Heart left ventricle (tissue), 16 donors: ENCODE data around the gene STRBP. TPM values are rescaled to one million over a fixed set of nuclear protein-coding genes. Genes with fewer than 3 reads are reported as not detected.

Experiments used
- ATAC-seq, 4 donors: fragments of 200-7000 bp; cut with Tn5 transposase; one replicate each; pipeline ENCODE4 v1.9.1; 2020 to 2022; ENCODE audit warnings: moderate library complexity in 4 of 4, mild to moderate bottlenecking in 3 of 4, moderate number of reproducible peaks in 1 of 4
- DNase-seq, 5 donors: peaks; one replicate each; pipeline ENCODE4 v3.0.0-alpha.2; 2020
- H3K27ac ChIP-seq, 12 donors: fragments of 200-600 bp; sonication (generic) in 4 of 12; one replicate each; pipeline versions ENCODE4 v1.5.0 to v1.8.0; 2016 to 2022; ENCODE audit warnings: mild to moderate bottlenecking in 2 of 12
- H3K27me3 ChIP-seq, 9 donors: fragments of 200-600 bp; sonication (generic) in 2 of 9; one replicate each; pipeline versions ENCODE4 v1.5.1 to v1.8.0; 2016 to 2022; ENCODE audit warnings: mild to moderate bottlenecking in 3 of 9
- H3K36me3 ChIP-seq, 9 donors: fragments of 200-600 bp; sonication (generic) in 2 of 9; one replicate each; pipeline versions ENCODE4 v1.5.0 to v1.8.0; 2018 to 2022; ENCODE audit warnings: mild to moderate bottlenecking in 2 of 9
- H3K4me1 ChIP-seq, 12 donors: fragments of 200-600 bp; sonication (generic) in 4 of 12; one replicate each; pipeline versions ENCODE4 v1.5.0 to v1.8.0; 2016 to 2022; ENCODE audit warnings: mild to moderate bottlenecking in 3 of 12
- H3K4me3 ChIP-seq, 12 donors: fragments of 200-600 bp; sonication (generic) in 4 of 12; one replicate each; pipeline versions ENCODE4 v1.5.0 to v1.8.0; 2017 to 2022; ENCODE audit warnings: mild to moderate bottlenecking in 9 of 12, moderate library complexity in 4 of 12
- H3K9me3 ChIP-seq, 12 donors: fragments of 200-600 bp; sonication (generic) in 4 of 12; one replicate each; pipeline versions ENCODE4 v1.5.0 to v1.8.0; 2016 to 2022; ENCODE audit warnings: mild to moderate bottlenecking in 1 of 12
- CTCF ChIP-seq, 12 donors: fragments of 200-600 bp; sonication (generic) in 4 of 12; IDR thresholded peaks; one replicate each; pipeline versions ENCODE4 v1.5.0 to v1.8.0; 2018 to 2022; ENCODE audit warnings: antibody characterized with exemption in 12 of 12, mild to moderate bottlenecking in 5 of 12
- POLR2A ChIP-seq, 2 donors: fragments of 450-650 bp; IDR thresholded peaks; one replicate each; pipeline ENCODE4 v1.6.1; 2017; ENCODE audit warnings: antibody characterized with exemption in 2 of 2, mild to moderate bottlenecking in 2 of 2, moderate library complexity in 2 of 2
- WGBS, 4 donors: extraction: QIAGEN DNeasy Blood & Tissue Kit in 2 of 4; methylation state at CpG; one replicate each; pipeline versions ENCODE4 v1.1.5 to v1.1.7; 2013 to 2018; 5-methylcytosine and 5-hydroxymethylcytosine counted together
- intact Hi-C, 10 donors: fragments of 100-400 bp; cut with DNase I; formaldehyde crosslinking; loops; one replicate each; pipeline versions ENCODE4 v1.11.1 to v1.14.2; 2022
- polyA plus RNA-seq, 2 donors: library from polyadenylated mRNA; stranded (reverse); fragments of 200-250 nt; gene quantifications; one replicate each; pipeline ENCODE4 v1.2.3, GENCODE V29; 2013
- total RNA-seq, 9 donors: library from RNA; depleted of rRNA in 2 of 9; stranded (reverse); fragments of >200 nt in 2 of 9; fragmentation: NEBNext Ultra II Directional in 3 of 9; extraction: Animal tissue kit (Norgen Biotek cat#: 25700) in 3 of 9; gene quantifications; one replicate each; pipeline versions ENCODE4 v1.1.0 to v1.2.4, GENCODE V29; 2016 to 2023
- donor health status: ischemic (EF 13 %, LVEDD 7.1; RV severe dilation, severe dysfunction).
- donor health status: healthy with polysubstance abuse.
- donor health status: DM: no; HTN: yes; CAD: no.
- donor health status: DM: no; HTN: no; CAD: no.
- donor health status: ischemic (EF 25% LVEDD 6.9; RV normal size, moderate dysfunction).
- donor health status: ischemic (EF 25% LVEDD 5.7; RV mildly dilated, moderate dysfunction).
- donor health status: healthy.
- donor health status: DM: yes; HTN: yes; CAD: no.
- donor health status: ischemic (EF 35%, LVEDD 5.7; RV mildly dilated, moderate dysfunction).
- donor health status: nonischemic (EF 11% LVEDD 7.7; RV severe dilation, severe dysfunction).
- donor health status: DM: yes; HTN: yes; CAD: no.
- donor health status: PGD.
- donor health status: ischemic (EF 29% LVEDD 5.4; RV normal size, mild dysfunction).
- donor health status: nonischemic (EF 23%, LVEDD 6.1; RV moderate dilation, normal function).

The STRBP gene
- total and polyA plus RNA-seq, 11 donors = 5.9 to 24.4 (median 18.7) TPM

GRCh38 chr9:123087359-123087888 lies 181.0 kb downstream of the STRBP start:
- no peak overlapping the region for H3K4me3 ChIP-seq
- no peak for TF ChIP-seq CTCF (IDR thresholded peaks at IDR 0.05)
- TF ChIP-seq POLR2A (IDR thresholded peaks at IDR 0.05) = no peak
- H3K4me1 ChIP-seq = peaks cover 0 to 7% (median 0%) of the 10 kb centered on the region in 12 donors
- peaks cover 0 to 96% (median 74%) of the 10 kb centered on the region in 9 donors for H3K36me3 ChIP-seq
- intact Hi-C loops = loop anchor here in 3 of 10 donors (10.0 kb wide), 1 partner anchor 137 kb away; no protein-coding TSS in a partner anchor
- 58 to 76% (median 75%) methylated on average over 4 of the region's 4 CpGs for WGBS, 4 donors
- peak in 3 of 4 donors; percentile 76 to 82 (median 78) for ATAC-seq
- no peaks in the 10 kb centered on the region for H3K9me3 ChIP-seq
- peak in 3 of 5 donors; percentile 25 to 66 (median 65) for DNase-seq
- no peak overlapping the region for H3K27ac ChIP-seq
- no peaks in the 10 kb centered on the region for H3K27me3 ChIP-seq

GRCh38 chr9:123085916-123086315 lies 182.5 kb downstream of the STRBP start:
- ATAC-seq (no peak), DNase-seq (no peak)
- Histone ChIP-seq H3K27ac (no peak overlapping the region), H3K27me3 (no peaks in the 10 kb centered on the region), H3K4me1 (peaks cover 0 to 7% (median 0%) of the 10 kb centered on the region in 12 donors), H3K36me3 (peaks cover 0 to 93% (median 71%) of the 10 kb centered on the region in 9 donors), H3K9me3 (no peaks in the 10 kb centered on the region), H3K4me3 (no peak overlapping the region)
- TF ChIP-seq CTCF (IDR thresholded peaks at IDR 0.05) = no peak
- TF ChIP-seq POLR2A (IDR thresholded peaks at IDR 0.05) = no peak
- intact Hi-C loops = loop anchor here in 3 of 10 donors (10.0 kb wide), 1 partner anchor 139 kb away; no protein-coding TSS in a partner anchor
- 62 to 76% (median 69%) methylated on average over 2 of the region's 2 CpGs for WGBS, 4 donors

GRCh38 chr9:123084256-123084655 lies 184.1 kb downstream of the STRBP start:
- Histone ChIP-seq H3K4me3 (no peak overlapping the region), H3K36me3 (peaks cover 0 to 93% (median 72%) of the 10 kb centered on the region in 9 donors), H3K27ac (no peak overlapping the region), H3K4me1 (peaks cover 0 to 6% (median 0%) of the 10 kb centered on the region in 12 donors), H3K27me3 (no peaks in the 10 kb centered on the region), H3K9me3 (no peaks in the 10 kb centered on the region)
- WGBS, 4 donors = 91 to 100% (median 97%) methylated on average over 1 of the region's 1 CpG
- no peak for DNase-seq
- no peak for TF ChIP-seq POLR2A (IDR thresholded peaks at IDR 0.05)
- no peak for ATAC-seq
- intact Hi-C loops = loop anchor here in 7 of 10 donors (5.0 to 10.0 kb wide), 3 partner anchors 141 to 268 kb away; no protein-coding TSS in a partner anchor

- WGBS, 4 donors = 78 to 83% (median 82%) methylated on average over 6 of the region's 6 CpGs
- H3K36me3 ChIP-seq = peaks cover 0 to 95% (median 76%) of the 10 kb centered on the region in 9 donors
- intact Hi-C loops = loop anchor here in 8 of 10 donors (2.0 to 10.0 kb wide), 4 partner anchors 141 to 269 kb away; no protein-coding TSS in a partner anchor
Observed at GRCh38 chr9:123083680-123084079, 184.7 kb downstream of the STRBP start.

More at GRCh38 chr9:123083680-123084079, 184.7 kb downstream of the STRBP start:
- no peaks in the 10 kb centered on the region for H3K9me3 ChIP-seq
- no peak for TF ChIP-seq CTCF (IDR thresholded peaks at IDR 0.05)
- no peak for TF ChIP-seq POLR2A (IDR thresholded peaks at IDR 0.05)
- DNase-seq = no peak
- no peak for ATAC-seq
- peaks cover 0 to 3% (median 0%) of the 10 kb centered on the region in 12 donors for H3K4me1 ChIP-seq
- no peak overlapping the region for H3K27ac ChIP-seq
- H3K4me3 ChIP-seq = no peak overlapping the region
- no peaks in the 10 kb centered on the region for H3K27me3 ChIP-seq
